ENCODE results near the gene MRPS34.

DNA sequence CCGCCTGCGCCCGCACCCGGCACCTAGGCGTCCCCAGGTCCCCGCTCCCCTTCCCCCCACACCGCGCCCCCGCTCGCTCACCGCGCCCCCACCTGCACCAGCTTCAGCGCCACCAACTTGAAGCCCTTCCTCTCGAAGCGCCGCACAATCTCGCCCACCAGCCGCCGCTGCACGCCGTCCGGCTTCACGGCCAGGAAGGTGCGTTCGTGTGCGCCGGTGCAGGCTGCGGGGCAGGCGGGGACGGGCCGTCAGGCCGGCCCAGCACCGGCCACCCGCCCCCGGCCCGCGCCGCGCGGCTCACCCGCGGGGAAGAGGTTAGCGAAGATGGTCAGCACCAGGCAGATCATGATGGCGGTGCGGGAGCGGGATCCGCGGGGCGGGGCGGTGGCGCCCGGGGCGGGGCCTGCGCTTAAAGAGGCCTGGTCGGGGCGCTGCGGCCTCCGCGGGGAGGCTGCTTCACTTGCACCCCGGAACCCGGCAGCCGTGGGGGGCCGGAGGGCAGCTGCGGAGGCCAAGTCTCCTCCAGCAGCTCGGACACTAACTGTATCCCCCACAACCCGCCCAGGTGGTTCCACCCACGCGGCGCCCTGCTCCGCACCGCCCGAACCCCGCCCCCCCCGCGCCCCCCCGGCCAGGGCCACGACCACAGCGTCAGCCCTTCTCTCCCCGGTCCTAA lies 1.6 kb downstream of the MRPS34 start, which contains the start of gene NME3:
- TF ChIP-seq, protein P1, sequence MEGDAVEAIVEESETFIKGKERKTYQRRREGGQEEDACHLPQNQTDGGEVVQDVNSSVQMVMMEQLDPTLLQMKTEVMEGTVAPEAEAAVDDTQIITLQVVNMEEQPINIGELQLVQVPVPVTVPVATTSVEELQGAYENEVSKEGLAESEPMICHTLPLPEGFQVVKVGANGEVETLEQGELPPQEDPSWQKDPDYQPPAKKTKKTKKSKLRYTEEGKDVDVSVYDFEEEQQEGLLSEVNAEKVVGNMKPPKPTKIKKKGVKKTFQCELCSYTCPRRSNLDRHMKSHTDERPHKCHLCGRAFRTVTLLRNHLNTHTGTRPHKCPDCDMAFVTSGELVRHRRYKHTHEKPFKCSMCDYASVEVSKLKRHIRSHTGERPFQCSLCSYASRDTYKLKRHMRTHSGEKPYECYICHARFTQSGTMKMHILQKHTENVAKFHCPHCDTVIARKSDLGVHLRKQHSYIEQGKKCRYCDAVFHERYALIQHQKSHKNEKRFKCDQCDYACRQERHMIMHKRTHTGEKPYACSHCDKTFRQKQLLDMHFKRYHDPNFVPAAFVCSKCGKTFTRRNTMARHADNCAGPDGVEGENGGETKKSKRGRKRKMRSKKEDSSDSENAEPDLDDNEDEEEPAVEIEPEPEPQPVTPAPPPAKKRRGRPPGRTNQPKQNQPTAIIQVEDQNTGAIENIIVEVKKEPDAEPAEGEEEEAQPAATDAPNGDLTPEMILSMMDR (conservative IDR thresholded peaks at IDR 0.05) = no peak
- TF ChIP-seq ZFX (IDR thresholded peaks at IDR 0.05) = peak; percentile 41; the same call in 1 of the 2 replicates
